Panc1 (cell line): ENCODE data around the gene MYO3B.

Experiments used
- POLR2AphosphoS5 ChIP-seq: IDR thresholded peaks from 2 replicates; pipeline ENCODE4 v1.6.1; 2012; ENCODE audit warnings: mild to moderate bottlenecking, low read depth, low read length, moderate library complexity
- REST ChIP-seq, 2 experiments: IDR thresholded peaks; 2 replicates each; pipeline ENCODE4 v1.6.1; 2011 to 2012; ENCODE audit warnings: low read depth in 2 of 2, control low read depth in 1 of 2, low read length in 1 of 2, mild to moderate bottlenecking in 1 of 2, moderate library complexity in 1 of 2; ENCODE audit not compliant: insufficient read depth in 1 of 2
- SIN3A ChIP-seq: IDR thresholded peaks from 2 replicates; pipeline ENCODE4 v1.6.1; 2012; ENCODE audit warnings: low read depth, mild to moderate bottlenecking, low read length, moderate library complexity, borderline replicate concordance; ENCODE audit not compliant: insufficient read depth
- TCF7L2 ChIP-seq: IDR thresholded peaks from 2 replicates; pipeline ENCODE4 v1.6.1; 2011; ENCODE audit warnings: mild to moderate bottlenecking, low read depth, low read length, inconsistent platforms
- TF ChIP-seq, protein P1 (sequence below): fragments of 450-650 bp; IDR thresholded peaks from 2 replicates; pipeline ENCODE4 v1.5.1; 2017; ENCODE audit warnings: mild to moderate bottlenecking

DNA sequence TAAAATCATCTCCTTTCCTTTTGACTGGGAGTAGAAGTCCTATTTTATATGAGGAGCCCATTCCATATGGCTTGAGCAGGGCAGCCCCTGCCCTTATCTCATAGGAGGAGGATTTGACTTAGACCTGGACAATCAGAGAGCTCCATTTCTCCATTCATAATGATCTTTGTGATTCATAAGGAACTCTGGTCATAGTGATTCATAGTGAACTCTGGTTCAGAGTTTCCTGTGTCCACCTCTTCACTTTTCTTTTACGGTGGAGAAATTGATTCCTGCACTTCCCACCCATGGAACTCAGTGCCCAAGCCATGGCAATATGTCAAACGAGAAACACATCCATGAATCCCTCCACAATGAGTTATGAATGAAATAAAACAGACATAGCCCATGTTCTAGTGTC lies 12.8 kb upstream of the MYO3B start:
- TF ChIP-seq, protein P1, sequence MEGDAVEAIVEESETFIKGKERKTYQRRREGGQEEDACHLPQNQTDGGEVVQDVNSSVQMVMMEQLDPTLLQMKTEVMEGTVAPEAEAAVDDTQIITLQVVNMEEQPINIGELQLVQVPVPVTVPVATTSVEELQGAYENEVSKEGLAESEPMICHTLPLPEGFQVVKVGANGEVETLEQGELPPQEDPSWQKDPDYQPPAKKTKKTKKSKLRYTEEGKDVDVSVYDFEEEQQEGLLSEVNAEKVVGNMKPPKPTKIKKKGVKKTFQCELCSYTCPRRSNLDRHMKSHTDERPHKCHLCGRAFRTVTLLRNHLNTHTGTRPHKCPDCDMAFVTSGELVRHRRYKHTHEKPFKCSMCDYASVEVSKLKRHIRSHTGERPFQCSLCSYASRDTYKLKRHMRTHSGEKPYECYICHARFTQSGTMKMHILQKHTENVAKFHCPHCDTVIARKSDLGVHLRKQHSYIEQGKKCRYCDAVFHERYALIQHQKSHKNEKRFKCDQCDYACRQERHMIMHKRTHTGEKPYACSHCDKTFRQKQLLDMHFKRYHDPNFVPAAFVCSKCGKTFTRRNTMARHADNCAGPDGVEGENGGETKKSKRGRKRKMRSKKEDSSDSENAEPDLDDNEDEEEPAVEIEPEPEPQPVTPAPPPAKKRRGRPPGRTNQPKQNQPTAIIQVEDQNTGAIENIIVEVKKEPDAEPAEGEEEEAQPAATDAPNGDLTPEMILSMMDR, result no peak
- TF ChIP-seq POLR2AphosphoS5, result no peak
- TF ChIP-seq TCF7L2, result no peak
- TF ChIP-seq SIN3A, result no peak
- no peak for TF ChIP-seq REST (IDR thresholded peaks at IDR 0.05; ENCODE audit: insufficient read depth in 1 of 2, low read depth in 2 of 2, low read length in 1 of 2)
